ENCODE results near the gene GCAT.

GCAT gene

GRCh38 chr22:37811867-37812266 is 4.1 kb downstream of the GCAT start:
- no peak for DNase-seq

GRCh38 chr22:37812869-37813678 is 5.3 kb downstream of the GCAT start:
- no peak for DNase-seq

GRCh38 chr22:37815593-37815992 is 7.9 kb downstream of the GCAT start:
- DNase-seq, result no peak

GRCh38 chr22:37816543-37817180 is 8.9 kb downstream of the GCAT start:
- DNase-seq, result no peak

GRCh38 chr22:37817705-37818408 is 10.1 kb downstream of the GCAT start:
- DNase-seq, result peak; percentile 48

GRCh38 chr22:37818409-37819104 is 10.8 kb downstream of the GCAT start:
- DNase-seq, result peak; percentile 33

- no peak for DNase-seq
Measured at GRCh38 chr22:37819105-37819433, 11.3 kb downstream of the GCAT start.

GRCh38 chr22:37820350-37820749 is 12.6 kb downstream of the GCAT start:
- no peak for DNase-seq

GRCh38 chr22:37822079-37822833 is 14.5 kb downstream of the GCAT start:
- no peak for DNase-seq

- no peak for DNase-seq
Measured at GRCh38 chr22:37823134-37823985, 15.6 kb downstream of the GCAT start, which contains the start of gene GALR3. Gene GALR3 (plus strand): TSS chr22:37823382. CDS start chr22:37823407, 25 bp downstream.

- no peak for DNase-seq
Measured at GRCh38 chr22:37824674-37825641, 17.2 kb downstream of the GCAT start.

- peak; percentile 45 for DNase-seq
Measured at GRCh38 chr22:37827056-37827455, 19.3 kb downstream of the GCAT start.

- DNase-seq, result no peak
Measured at GRCh38 chr22:37830093-37830842, 22.5 kb downstream of the GCAT start.

GRCh38 chr22:37831472-37831871 is 23.7 kb downstream of the GCAT start:
- DNase-seq, result no peak

- DNase-seq, result no peak
Measured at GRCh38 chr22:37832022-37832857, 24.5 kb downstream of the GCAT start.

- DNase-seq, result no peak
Measured at GRCh38 chr22:37842015-37842793, 34.5 kb downstream of the GCAT start.

GRCh38 chr22:37843741-37844089 is 36.0 kb downstream of the GCAT start:
- peak; percentile 50 for DNase-seq

GRCh38 chr22:37844904-37845329 is 37.2 kb downstream of the GCAT start:
- DNase-seq, result no peak
